NCI-H524 (cell line): ENCODE measurements around the gene RYR2.
"Not testable (repeated sequence)": the region's sequence is repeated elsewhere in the genome, so short reads cannot be mapped to it uniquely, and the experiment has no call there.

ENCODE experiments used
- DNase-seq, 2 experiments: peaks; one replicate each; lab custom pipeline; 2025; lab: John Stamatoyannopoulos, UW

The RYR2 gene

GRCh38 chr1:237340892-237341291 is 298.9 kb downstream of the RYR2 start:
- no peak for DNase-seq

- DNase-seq, result no peak
Observed at GRCh38 chr1:237341391-237341790, 299.4 kb downstream of the RYR2 start.

GRCh38 chr1:237342730-237343129 is 300.7 kb downstream of the RYR2 start:
- no peak for DNase-seq

- DNase-seq, result no peak
Observed at GRCh38 chr1:237352747-237353146, 310.8 kb downstream of the RYR2 start.

- DNase-seq, result no peak
Observed at GRCh38 chr1:237353918-237354317, 311.9 kb downstream of the RYR2 start.

GRCh38 chr1:237355022-237355421 is 313.0 kb downstream of the RYR2 start:
- no peak for DNase-seq

GRCh38 chr1:237358555-237358954 is 316.6 kb downstream of the RYR2 start:
- DNase-seq, result no peak

GRCh38 chr1:237367758-237368157 is 325.8 kb downstream of the RYR2 start:
- no peak for DNase-seq

- DNase-seq, result not testable (repeated sequence)
Observed at GRCh38 chr1:237371477-237371876, 329.5 kb downstream of the RYR2 start.

- DNase-seq, result no peak
Observed at GRCh38 chr1:237383791-237384190, 341.8 kb downstream of the RYR2 start.

GRCh38 chr1:237384213-237384612 is 342.2 kb downstream of the RYR2 start:
- DNase-seq, result no peak

- peak in 1 of 2 experiments; percentile 57 for DNase-seq
Observed at GRCh38 chr1:237386362-237387143, 344.6 kb downstream of the RYR2 start.

- peak in 1 of 2 experiments; percentile 15 for DNase-seq
Observed at GRCh38 chr1:237387144-237387505, 345.1 kb downstream of the RYR2 start.

GRCh38 chr1:237390823-237391222 is 348.8 kb downstream of the RYR2 start:
- no peak for DNase-seq

- no peak for DNase-seq
Observed at GRCh38 chr1:237393632-237394031, 351.6 kb downstream of the RYR2 start.

GRCh38 chr1:237394281-237394680 is 352.3 kb downstream of the RYR2 start:
- peak in 1 of 2 experiments; percentile 15 for DNase-seq

- no peak for DNase-seq
Observed at GRCh38 chr1:237396426-237396825, 354.4 kb downstream of the RYR2 start.

- no peak for DNase-seq
Observed at GRCh38 chr1:237398751-237399150, 356.8 kb downstream of the RYR2 start.

- DNase-seq, result no peak
Observed at GRCh38 chr1:237405912-237406311, 363.9 kb downstream of the RYR2 start.

GRCh38 chr1:237411621-237412020 is 369.6 kb downstream of the RYR2 start:
- no peak for DNase-seq

GRCh38 chr1:237416924-237417655 is 375.1 kb downstream of the RYR2 start:
- DNase-seq, result no peak

- DNase-seq, result no peak
Observed at GRCh38 chr1:237428809-237429208, 386.8 kb downstream of the RYR2 start.

GRCh38 chr1:237429252-237429651 is 387.3 kb downstream of the RYR2 start:
- DNase-seq, result no peak
